Neural progenitor cell (in vitro differentiated cells): ENCODE data around the gene MACROD2. TPM values are rescaled to one million over a fixed set of nuclear protein-coding genes. Genes with fewer than 3 reads are reported as not detected.

Source experiments
- DNase-seq: peaks from one replicate; pipeline ENCODE4 v3.0.0-alpha.2; 2016; ENCODE audit warnings: low spot score
- H2AFZ ChIP-seq: fragments of 200-600 bp; sonication (generic); replicated peaks from 2 replicates; pipeline ENCODE4 v1.6.1; 2016; ENCODE audit warnings: antibody characterized with exemption
- H3F3A ChIP-seq: fragments of 200-600 bp; sonication (generic); 2 replicates; pipeline ENCODE4 v1.6.1; 2016; ENCODE audit warnings: antibody characterized with exemption, low read depth
- H3K27ac ChIP-seq: fragments of 200-600 bp; sonication (generic); 2 replicates; pipeline ENCODE4 v1.5.1; 2016; ENCODE audit warnings: mild to moderate bottlenecking
- H3K27me3 ChIP-seq: fragments of 200-600 bp; sonication (generic); 2 replicates; pipeline ENCODE4 v1.6.1; 2016; ENCODE audit warnings: mild to moderate bottlenecking, moderate library complexity
- H3K36me3 ChIP-seq: fragments of 200-600 bp; sonication (generic); 2 replicates; pipeline ENCODE4 v1.5.1; 2016
- H3K4me1 ChIP-seq: fragments of 200-600 bp; sonication (generic); 2 replicates; pipeline ENCODE4 v1.6.1; 2016; ENCODE audit warnings: mixed run types
- H3K4me2 ChIP-seq: fragments of 200-600 bp; sonication (generic); 2 replicates; pipeline ENCODE4 v1.6.1; 2016
- H3K4me3 ChIP-seq: fragments of 200-600 bp; sonication (generic); 2 replicates; pipeline ENCODE4 v1.5.1; 2016
- H3K79me2 ChIP-seq: fragments of 200-600 bp; sonication (generic); 2 replicates; pipeline ENCODE4 v1.6.1; 2016; ENCODE audit warnings: low read depth
- H3K9ac ChIP-seq: fragments of 200-600 bp; sonication (generic); 2 replicates; pipeline ENCODE4 v1.6.1; 2016
- H3K9me3 ChIP-seq: fragments of 200-600 bp; sonication (generic); 2 replicates; pipeline ENCODE4 v1.5.1; 2016; ENCODE audit warnings: low read depth
- H4K20me1 ChIP-seq: fragments of 200-600 bp; sonication (generic); 2 replicates; pipeline ENCODE4 v1.6.1; 2016; ENCODE audit warnings: low read depth
- H3K27ac Mint-ChIP-seq: 3 replicates; pipeline ENCODE4 v1.8.0; 2021; ENCODE audit warnings: mixed read lengths
- H3K27me3 Mint-ChIP-seq: 2 replicates; pipeline ENCODE4 v1.8.0; 2022; ENCODE audit warnings: low read depth, mild to moderate bottlenecking, inconsistent platforms, moderate library complexity, mixed read lengths; ENCODE audit not compliant: insufficient read depth
- H3K36me3 Mint-ChIP-seq: 3 replicates; pipeline ENCODE4 v1.8.0; 2021; ENCODE audit warnings: mixed read lengths
- H3K4me1 Mint-ChIP-seq: 3 replicates; pipeline ENCODE4 v1.8.0; 2021; ENCODE audit warnings: mixed read lengths
- H3K4me3 Mint-ChIP-seq: 3 replicates; pipeline ENCODE4 v1.8.0; 2021; ENCODE audit warnings: mild to moderate bottlenecking, moderate library complexity, mixed read lengths
- H3K9me3 Mint-ChIP-seq: 3 replicates; pipeline ENCODE4 v1.8.0; 2020; ENCODE audit warnings: mixed read lengths
- CTCF ChIP-seq: fragments of 200-600 bp; sonication (generic); IDR thresholded peaks from 2 replicates; pipeline ENCODE4 v1.5.1; 2017; ENCODE audit warnings: antibody characterized with exemption, mild to moderate bottlenecking
- EZH2 ChIP-seq: fragments of 200-600 bp; sonication (generic); IDR thresholded peaks from 2 replicates; pipeline ENCODE4 v1.6.1; 2017; ENCODE audit warnings: antibody characterized with exemption, mild to moderate bottlenecking, moderate library complexity
- EZH2phosphoT487 ChIP-seq: fragments of 200-600 bp; sonication (generic); IDR thresholded peaks from 2 replicates; pipeline ENCODE4 v1.6.1; 2017; ENCODE audit warnings: antibody characterized with exemption
- total RNA-seq: library from RNA; depleted of rRNA; stranded (reverse); fragments of >200 nt; gene quantifications from 2 replicates; pipeline ENCODE4 v1.2.3, GENCODE V29; 2015; ENCODE audit warnings: low replicate concordance

The MACROD2 gene
- total RNA-seq, 1 donor from 2014 or later = 11.9 TPM

GRCh38 chr20:15475483-15475882, 1480.2 kb downstream of the MACROD2 start:
- H3K4me3 ChIP-seq = no peak overlapping the region
- H3K27me3 Mint-ChIP-seq = no peaks in the 10 kb centered on the region
- no peak for TF ChIP-seq EZH2
- TF ChIP-seq CTCF = no peak
- TF ChIP-seq EZH2phosphoT487 = no peak
- H3F3A ChIP-seq = no peaks in the 10 kb centered on the region
- H3K4me3 Mint-ChIP-seq = no peak overlapping the region
- H3K9me3 ChIP-seq = no peaks in the 10 kb centered on the region
- H4K20me1 ChIP-seq = no peaks in the 10 kb centered on the region
- H3K4me2 ChIP-seq = no peak overlapping the region
- H2AFZ ChIP-seq = peak overlapping the region; percentile 40
- no peaks in the 10 kb centered on the region for H3K4me1 ChIP-seq
- DNase-seq = no peak
- H3K27ac Mint-ChIP-seq = no peak overlapping the region
- no peak overlapping the region for H3K27ac ChIP-seq
- H3K36me3 Mint-ChIP-seq = no peaks in the 10 kb centered on the region
- H3K79me2 ChIP-seq = no peaks in the 10 kb centered on the region
- no peaks in the 10 kb centered on the region for H3K9me3 Mint-ChIP-seq
- H3K9ac ChIP-seq = no peak overlapping the region
- no peaks in the 10 kb centered on the region for H3K4me1 Mint-ChIP-seq
- no peaks in the 10 kb centered on the region for H3K36me3 ChIP-seq
- no peaks in the 10 kb centered on the region for H3K27me3 ChIP-seq

- H3F3A ChIP-seq = no peaks in the 10 kb centered on the region
- no peaks in the 10 kb centered on the region for H3K79me2 ChIP-seq
- no peaks in the 10 kb centered on the region for H4K20me1 ChIP-seq
- DNase-seq = no peak
- H3K9me3 ChIP-seq = no peaks in the 10 kb centered on the region
- no peak overlapping the region for H2AFZ ChIP-seq
- no peaks in the 10 kb centered on the region for H3K27me3 ChIP-seq
- Mint-ChIP-seq H3K9me3 (no peaks in the 10 kb centered on the region), H3K36me3 (no peaks in the 10 kb centered on the region), H3K27ac (no peak overlapping the region), H3K27me3 (no peaks in the 10 kb centered on the region), H3K4me3 (no peak overlapping the region), H3K4me1 (no peaks in the 10 kb centered on the region)
- no peak overlapping the region for H3K9ac ChIP-seq
- H3K4me1 ChIP-seq = no peaks in the 10 kb centered on the region
- H3K4me2 ChIP-seq = no peak overlapping the region
- TF ChIP-seq EZH2 (no peak), EZH2phosphoT487 (no peak), CTCF (no peak)
- H3K4me3 ChIP-seq = no peak overlapping the region
- H3K36me3 ChIP-seq = no peaks in the 10 kb centered on the region
- no peak overlapping the region for H3K27ac ChIP-seq
These were observed 1480.9 kb downstream of the MACROD2 start for GRCh38 chr20:15476186-15476585.

- H3K27ac ChIP-seq = no peak overlapping the region
- H3K4me3 Mint-ChIP-seq = no peak overlapping the region
- no peaks in the 10 kb centered on the region for H4K20me1 ChIP-seq
- no peak overlapping the region for H3K9ac ChIP-seq
- H3K4me1 ChIP-seq = no peaks in the 10 kb centered on the region
- no peaks in the 10 kb centered on the region for H3K36me3 ChIP-seq
- H3K4me3 ChIP-seq = no peak overlapping the region
- no peaks in the 10 kb centered on the region for H3F3A ChIP-seq
- TF ChIP-seq EZH2 (no peak), CTCF (no peak), EZH2phosphoT487 (no peak)
- H3K36me3 Mint-ChIP-seq = no peaks in the 10 kb centered on the region
- H3K27me3 ChIP-seq = no peaks in the 10 kb centered on the region
- no peak overlapping the region for H3K27ac Mint-ChIP-seq
- H3K9me3 ChIP-seq = no peaks in the 10 kb centered on the region
- H3K4me1 Mint-ChIP-seq = no peaks in the 10 kb centered on the region
- H3K27me3 Mint-ChIP-seq = no peaks in the 10 kb centered on the region
- no peaks in the 10 kb centered on the region for H3K9me3 Mint-ChIP-seq
- no peak for DNase-seq
- H3K4me2 ChIP-seq = no peak overlapping the region
- no peaks in the 10 kb centered on the region for H3K79me2 ChIP-seq
- H2AFZ ChIP-seq = no peak overlapping the region
These were observed 1481.5 kb downstream of the MACROD2 start for GRCh38 chr20:15476781-15477180.

- H3K27ac Mint-ChIP-seq = no peak overlapping the region
- no peak overlapping the region for H2AFZ ChIP-seq
- no peaks in the 10 kb centered on the region for H3K36me3 Mint-ChIP-seq
- no peaks in the 10 kb centered on the region for H3K9me3 Mint-ChIP-seq
- TF ChIP-seq EZH2 = no peak
- peak; percentile 29 for TF ChIP-seq CTCF
- no peak for TF ChIP-seq EZH2phosphoT487
- no peaks in the 10 kb centered on the region for H3K4me1 Mint-ChIP-seq
- no peaks in the 10 kb centered on the region for H3K79me2 ChIP-seq
- H3K27me3 ChIP-seq = no peaks in the 10 kb centered on the region
- H3K4me1 ChIP-seq = no peaks in the 10 kb centered on the region
- H3K27me3 Mint-ChIP-seq = no peaks in the 10 kb centered on the region
- no peak overlapping the region for H3K27ac ChIP-seq
- H3K9me3 ChIP-seq = no peaks in the 10 kb centered on the region
- H4K20me1 ChIP-seq = no peaks in the 10 kb centered on the region
- H3K4me3 ChIP-seq = no peak overlapping the region
- no peak overlapping the region for H3K4me3 Mint-ChIP-seq
- no peak overlapping the region for H3K4me2 ChIP-seq
- no peaks in the 10 kb centered on the region for H3F3A ChIP-seq
- peak; percentile 13 for DNase-seq
- H3K36me3 ChIP-seq = no peaks in the 10 kb centered on the region
- H3K9ac ChIP-seq = no peak overlapping the region
These were observed 1487.2 kb downstream of the MACROD2 start for GRCh38 chr20:15482525-15482924.
